IMR-90 (cell line): Measurements from ENCODE around the gene SRSF3. TPM values are rescaled to one million over a fixed set of nuclear protein-coding genes. Genes with fewer than 3 reads are reported as not detected.

Experiments
- ATAC-seq: fragments of 200-7000 bp; cut with Tn5 transposase; 2 replicates; pipeline ENCODE4 v1.9.1; 2020; ENCODE audit warnings: low read depth, mild to moderate bottlenecking, moderate library complexity
- BruUV-seq: library from RNA; stranded (reverse); fragments of 400-500 nt; replicated peaks from 2 replicates; lab custom pipeline; 2021; lab: Mats Ljungman, UMichigan
- CTCF ChIA-PET: fragments of 300-600 bp; formaldehyde crosslinking; extraction: SDS; loops from one replicate; lab custom pipeline; 2021; ENCODE audit warnings: antibody characterized with exemption; lab: Yijun Ruan, JAX
- POLR2A ChIA-PET: fragments of 300-600 bp; sonication (Branson Sonifier 250); formaldehyde crosslinking; loops from one replicate; lab custom pipeline; 2022; ENCODE audit warnings: antibody characterized with exemption; ENCODE audit not compliant: unreplicated experiment; lab: Charles Lee
- DNase-seq: peaks from one replicate; pipeline ENCODE4 v3.0.0; 2013
- H2AFZ ChIP-seq: replicated peaks from 2 replicates; pipeline ENCODE3; 2013; ENCODE audit warnings: low read length, mild to moderate bottlenecking; ENCODE audit not compliant: poor library complexity
- H2AK5ac ChIP-seq: 2 replicates; pipeline ENCODE4 v1.6.1; 2013; ENCODE audit warnings: low read depth, low read length, inconsistent platforms
- H2AK9ac ChIP-seq: replicated peaks from 2 replicates; pipeline ENCODE3; 2013; ENCODE audit warnings: mild to moderate bottlenecking, low read depth, low read length, moderate library complexity; ENCODE audit not compliant: poor library complexity
- H2BK120ac ChIP-seq: 2 replicates; pipeline ENCODE4 v1.6.1; 2013; ENCODE audit warnings: low read depth, low read length, inconsistent platforms
- H2BK15ac ChIP-seq: 3 replicates; pipeline ENCODE4 v1.6.1; 2013; ENCODE audit warnings: low read depth, low read length, inconsistent platforms
- H2BK20ac ChIP-seq: 2 replicates; pipeline ENCODE4 v1.6.1; 2013; ENCODE audit warnings: low read depth, mild to moderate bottlenecking, inconsistent platforms, low read length, moderate library complexity
- H2BK5ac ChIP-seq: 2 replicates; pipeline ENCODE4 v1.6.1; 2013; ENCODE audit warnings: mild to moderate bottlenecking, low read depth, low read length, inconsistent platforms; ENCODE audit not compliant: poor library complexity, severe bottlenecking
- H3K14ac ChIP-seq: replicated peaks from 2 replicates; pipeline ENCODE4 v1.6.1; 2013; ENCODE audit warnings: low read depth, low read length, inconsistent platforms
- H3K18ac ChIP-seq: 2 replicates; pipeline ENCODE4 v1.6.1; 2013; ENCODE audit warnings: low read depth, low read length, control low read depth
- H3K23ac ChIP-seq: 2 replicates; pipeline ENCODE4 v1.6.1; 2013; ENCODE audit warnings: low read depth, low read length, inconsistent platforms
- H3K27ac ChIP-seq: 2 replicates; pipeline ENCODE4 v1.5.1; 2013; ENCODE audit warnings: mild to moderate bottlenecking, control low read depth, low read length; ENCODE audit not compliant: insufficient read depth
- H3K27me3 ChIP-seq: 2 replicates; pipeline ENCODE4 v1.6.1; 2013; ENCODE audit warnings: low read length; ENCODE audit not compliant: control insufficient read depth, insufficient read depth
- H3K36me3 ChIP-seq: 2 replicates; pipeline ENCODE4 v1.6.1; 2013; ENCODE audit warnings: low read length, mixed read lengths; ENCODE audit not compliant: control insufficient read depth, insufficient read depth
- H3K4ac ChIP-seq: 2 replicates; pipeline ENCODE4 v1.6.1; 2013; ENCODE audit warnings: low read depth, low read length, inconsistent platforms
- H3K4me1 ChIP-seq: 2 replicates; pipeline ENCODE4 v1.6.1; 2013; ENCODE audit warnings: low read length, mixed read lengths; ENCODE audit not compliant: control insufficient read depth, insufficient read depth
- H3K4me2 ChIP-seq: 2 replicates; pipeline ENCODE4 v1.6.1; 2013; ENCODE audit warnings: low read depth, mild to moderate bottlenecking, control low read depth, low read length, moderate library complexity
- H3K4me3 ChIP-seq: 2 replicates; pipeline ENCODE4 v1.5.1; 2013; ENCODE audit warnings: low read depth, mild to moderate bottlenecking, control low read depth, low read length, moderate library complexity; ENCODE audit not compliant: insufficient read depth
- H3K56ac ChIP-seq: 2 replicates; pipeline ENCODE4 v1.6.1; 2013; ENCODE audit warnings: low read length, inconsistent platforms; ENCODE audit not compliant: insufficient read depth; ENCODE audit errors: extremely low read depth
- H3K79me1 ChIP-seq, 2 experiments: 2 replicates each; pipeline ENCODE4 v1.6.1; 2013; ENCODE audit warnings: low read length in 2 of 2, inconsistent platforms in 1 of 2, low read depth in 1 of 2
- H3K9ac ChIP-seq: 2 replicates; pipeline ENCODE4 v1.6.1; 2013; ENCODE audit warnings: low read depth, low read length, control low read depth
- H3K9me1 ChIP-seq: 2 replicates; pipeline ENCODE4 v1.6.1; 2013; ENCODE audit warnings: low read length, inconsistent platforms; ENCODE audit not compliant: insufficient read depth
- H3K9me3 ChIP-seq: 2 replicates; pipeline ENCODE4 v1.6.1; 2013; ENCODE audit warnings: low read length; ENCODE audit not compliant: control insufficient read depth, insufficient read depth
- H4K20me1 ChIP-seq: 2 replicates; pipeline ENCODE4 v1.6.1; 2013; ENCODE audit warnings: low read length, inconsistent platforms; ENCODE audit not compliant: insufficient read depth
- H4K5ac ChIP-seq: 2 replicates; pipeline ENCODE4 v1.6.1; 2013; ENCODE audit warnings: mild to moderate bottlenecking, low read depth, low read length, control low read depth
- H4K8ac ChIP-seq, 2 experiments: 2 replicates each; pipeline ENCODE4 v1.6.1; 2013; ENCODE audit warnings: low read depth in 2 of 2, low read length in 2 of 2, control low read depth in 1 of 2, inconsistent platforms in 1 of 2
- H4K91ac ChIP-seq: 2 replicates; pipeline ENCODE4 v1.6.1; 2013; ENCODE audit warnings: low read depth, low read length, inconsistent platforms; ENCODE audit not compliant: insufficient read depth
- CHD1 ChIP-seq: IDR thresholded peaks from 2 replicates; pipeline ENCODE4 v1.6.1; 2012; ENCODE audit warnings: low read depth, low read length, improper control_type of control experiment
- RAD21 ChIP-seq: IDR thresholded peaks from 2 replicates; pipeline ENCODE4 v1.6.1; 2012; ENCODE audit warnings: low read length, improper control_type of control experiment
- WGBS, 2 experiments: methylation state at CpG; one replicate each; pipeline versions ENCODE4 v1.1.5 to v1.1.7; 2013; ENCODE audit warnings: missing lambda C conversion rate in 2 of 2; ENCODE audit not compliant: insufficient read length in 1 of 2; ENCODE audit errors: extremely low coverage in 2 of 2; 5-methylcytosine and 5-hydroxymethylcytosine counted together
- dilution Hi-C: fragments of 300-500 bp; cut with HindIII; formaldehyde crosslinking; loops from one replicate; pipeline ENCODE4 v1.14.3; 2018; ENCODE audit warnings: low sequenced_read_pairs; ENCODE audit not compliant: unreplicated experiment
- in situ Hi-C: fragments of 300-500 bp; cut with MboI; formaldehyde crosslinking; loops from 3 replicates; pipeline ENCODE4 v1.14.3; 2019; ENCODE audit warnings: low sequenced_read_pairs, inconsistent platforms, mixed read lengths
- intact Hi-C: fragments of 100-400 bp; cut with micrococcal nuclease; formaldehyde crosslinking; loops from 2 replicates; pipeline ENCODE4 v1.10.0; 2022
- polyA plus RNA-seq, 3 experiments: library from polyadenylated mRNA; depleted of rRNA; stranded (reverse); fragments of >200 nt; gene quantifications; 2 replicates each; pipeline ENCODE4 v1.2.3, GENCODE V29; 2012; ENCODE audit warnings: low replicate concordance in 1 of 3
- total RNA-seq: library from RNA; depleted of rRNA; stranded (reverse); fragments of >200 nt; gene quantifications from 2 replicates; pipeline ENCODE4 v1.2.3, GENCODE V29; 2012

SRSF3 gene
- total and polyA plus RNA-seq, 2 of the 4 experiments (the other 2 are of a cell fraction): 237 to 297 TPM

DNA sequence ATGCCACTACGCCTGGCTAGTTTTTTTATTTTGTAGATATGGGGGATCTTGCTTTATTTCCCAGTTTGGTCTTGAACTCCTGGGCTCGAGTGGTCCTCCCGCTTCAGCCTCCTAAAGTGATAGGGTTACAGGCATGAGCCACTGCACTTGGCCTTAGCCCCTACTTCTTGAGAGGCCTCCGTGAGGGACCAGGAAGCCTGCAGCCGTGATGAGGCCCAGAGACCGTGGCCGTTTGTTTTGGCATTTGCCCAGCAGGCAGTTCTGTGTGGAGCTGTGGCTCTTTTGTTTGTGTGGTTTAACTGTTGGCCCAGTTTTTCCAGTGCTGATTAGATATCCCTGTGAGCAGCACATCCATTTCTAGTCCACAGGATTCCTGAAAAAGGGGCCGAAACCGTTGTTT, 39.8 kb downstream of the SRSF3 start:
- dilution Hi-C loops: no loop called here
- Histone ChIP-seq H3K9me3 (no peaks in the 10 kb centered on the region), H2AK9ac (no peak overlapping the region), H2BK15ac (peak overlapping the region; percentile 43; the same call in 1 of the 3 replicates), H3K18ac (peak overlapping the region; percentile 47), H4K5ac (peak overlapping the region; percentile 40; the same call in 1 of the 2 replicates), H3K4me3 (no peak overlapping the region), H3K9me1 (no peaks in the 10 kb centered on the region), H3K9ac (peak overlapping the region; percentile 19; the same call in 1 of the 2 replicates), H3K4ac (peak overlapping the region; percentile 68), H3K14ac (no peak overlapping the region; the same call in 1 of the 2 replicates), H3K36me3 (no peaks in the 10 kb centered on the region), H3K56ac (0 out of 2 replicates have a peak overlapping the region, but pooled peaks have one; percentile 5), H3K27ac (peak overlapping the region; percentile 58; the same call in 1 of the 2 replicates), H2AFZ (peak overlapping the region; percentile 15), H4K20me1 (no peaks in the 10 kb centered on the region), H2BK120ac (peak overlapping the region; percentile 71; the same call in 1 of the 2 replicates), H4K8ac (peak overlapping the region in 1 of 2 experiments; percentile 35; a peak in 1 of 4 replicates), H3K23ac (no peak overlapping the region), H4K91ac (peak overlapping the region; percentile 30; the same call in 1 of the 2 replicates), H3K79me1 (0 out of 4 replicates have a peak, but pooled peaks cover 0 to 2% of the 10 kb centered on the region in 2 experiments), H3K4me2 (peak overlapping the region; percentile 29), H3K27me3 (no peaks in the 10 kb centered on the region), H3K4me1 (peaks cover 7% of the 10 kb centered on the region; the same call in 1 of the 2 replicates), H2AK5ac (peak overlapping the region; percentile 67; the same call in 1 of the 2 replicates), H2BK20ac (0 out of 2 replicates have a peak overlapping the region, but pooled peaks have one; percentile 36), H2BK5ac (peak overlapping the region; percentile 2)
- ATAC-seq (peak; percentile 90), DNase-seq (peak; percentile 87)
- no TSS peak for BruUV-seq
- WGBS, 2 experiments: no CpG with 5 or more reads among the region's 9 CpGs
- CTCF ChIA-PET: no interaction called here
- intact Hi-C loops: no loop called here
- POLR2A ChIA-PET: interaction anchor here (1.2 to 1.5 kb wide), 2 partner anchors 33 to 45 kb away, joined by 3 to 10 read pairs; partner anchors contain the start of gene CDKN1A
- in situ Hi-C loops: no loop called here
- 0 out of 2 replicates have a peak, but pooled peaks have one; percentile 6 for TF ChIP-seq RAD21
- no peak for TF ChIP-seq CHD1
